EH (cell line): ENCODE measurements around the gene INCA1.
"Not testable (repeated sequence)": the region's sequence is repeated elsewhere in the genome, so short reads cannot be mapped to it uniquely, and the experiment has no call there.

Source experiments
- DNase-seq: peaks from one replicate; pipeline ENCODE4 v3.0.0-alpha.2; 2015; ENCODE audit warnings: low read depth

The INCA1 gene, protein sequence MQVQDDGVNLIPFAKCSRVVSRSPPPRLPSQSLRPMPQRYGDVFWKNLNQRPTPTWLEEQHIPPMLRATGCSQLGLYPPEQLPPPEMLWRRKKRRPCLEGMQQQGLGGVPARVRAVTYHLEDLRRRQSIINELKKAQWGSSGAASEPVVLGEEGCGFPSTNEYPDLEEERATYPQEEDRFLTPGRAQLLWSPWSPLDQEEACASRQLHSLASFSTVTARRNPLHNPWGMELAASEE

DNA sequence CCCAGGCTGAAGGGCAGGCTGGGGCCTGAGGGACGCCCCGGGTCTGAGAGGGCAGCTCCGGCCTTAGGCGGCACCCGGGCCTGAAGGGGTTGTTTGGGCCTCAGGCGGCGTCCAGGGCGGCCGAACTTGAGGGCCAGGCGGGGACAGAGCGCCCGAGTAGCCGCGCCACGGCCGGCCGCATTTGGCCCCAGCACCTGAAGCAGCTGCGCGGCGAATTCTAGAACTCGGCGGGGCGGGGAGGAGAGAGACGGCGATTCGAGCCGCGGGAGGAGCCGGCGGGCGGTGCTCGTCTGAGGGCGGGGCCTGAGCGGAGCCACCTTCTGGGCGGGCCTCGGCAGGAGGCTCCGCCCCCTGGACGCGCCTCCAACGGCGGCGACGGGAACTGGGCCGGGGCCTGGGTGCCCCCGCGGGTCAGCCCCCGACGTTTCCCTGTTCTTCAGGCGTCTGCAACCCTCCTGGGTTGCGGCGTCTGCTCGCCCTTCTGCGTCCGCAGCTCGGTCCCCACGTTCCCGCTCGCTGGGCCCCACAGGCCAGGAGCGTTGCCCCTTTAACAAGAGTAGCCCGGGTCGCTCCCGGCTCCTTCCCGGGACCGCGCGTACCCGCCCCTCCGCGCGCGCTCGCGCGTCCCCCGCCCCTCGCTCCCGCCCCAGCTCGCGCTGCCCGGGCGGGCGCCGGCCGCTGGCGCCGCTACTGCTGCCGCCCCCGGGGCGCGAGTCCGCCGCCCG, at the start of gene INCA1, which contains the start of gene KIF1C:
INCA1 (minus strand) TSS at position 221 of the 725 bp plus-strand sequence. CDS start 3,085 bp downstream, outside the sequence.
KIF1C (plus strand) TSS at position 649 of the 725 bp plus-strand sequence. CDS start 2,297 bp downstream, outside the sequence.
- peak; percentile 90 for DNase-seq

GRCh38 chr17:5045496-5045895, 48.2 kb upstream of the INCA1 start:
- DNase-seq = no peak

DNA sequence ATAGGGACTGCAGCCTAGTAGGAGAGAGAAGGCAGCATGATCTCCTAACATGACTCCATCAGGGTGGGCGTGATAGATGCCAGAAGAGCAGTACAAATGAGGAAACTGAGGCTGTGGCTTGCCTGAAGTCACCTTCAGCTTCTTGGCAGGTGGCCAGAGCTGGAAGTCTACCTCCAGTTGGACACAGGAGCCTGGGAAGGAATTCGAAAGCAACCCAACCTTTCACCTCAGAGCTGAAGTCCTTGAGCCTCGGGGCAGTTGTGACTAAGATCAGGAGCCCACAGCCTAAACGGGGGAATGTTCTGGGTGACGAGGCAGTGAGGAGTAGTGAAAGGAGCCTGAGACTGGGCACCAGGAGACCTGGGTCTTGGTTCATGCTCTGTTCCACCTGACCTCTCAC, 47.3 kb upstream of the INCA1 start:
- no peak for DNase-seq

- no peak for DNase-seq
These were observed 46.2 kb upstream of the INCA1 start for GRCh38 chr17:5043524-5043923.

DNA sequence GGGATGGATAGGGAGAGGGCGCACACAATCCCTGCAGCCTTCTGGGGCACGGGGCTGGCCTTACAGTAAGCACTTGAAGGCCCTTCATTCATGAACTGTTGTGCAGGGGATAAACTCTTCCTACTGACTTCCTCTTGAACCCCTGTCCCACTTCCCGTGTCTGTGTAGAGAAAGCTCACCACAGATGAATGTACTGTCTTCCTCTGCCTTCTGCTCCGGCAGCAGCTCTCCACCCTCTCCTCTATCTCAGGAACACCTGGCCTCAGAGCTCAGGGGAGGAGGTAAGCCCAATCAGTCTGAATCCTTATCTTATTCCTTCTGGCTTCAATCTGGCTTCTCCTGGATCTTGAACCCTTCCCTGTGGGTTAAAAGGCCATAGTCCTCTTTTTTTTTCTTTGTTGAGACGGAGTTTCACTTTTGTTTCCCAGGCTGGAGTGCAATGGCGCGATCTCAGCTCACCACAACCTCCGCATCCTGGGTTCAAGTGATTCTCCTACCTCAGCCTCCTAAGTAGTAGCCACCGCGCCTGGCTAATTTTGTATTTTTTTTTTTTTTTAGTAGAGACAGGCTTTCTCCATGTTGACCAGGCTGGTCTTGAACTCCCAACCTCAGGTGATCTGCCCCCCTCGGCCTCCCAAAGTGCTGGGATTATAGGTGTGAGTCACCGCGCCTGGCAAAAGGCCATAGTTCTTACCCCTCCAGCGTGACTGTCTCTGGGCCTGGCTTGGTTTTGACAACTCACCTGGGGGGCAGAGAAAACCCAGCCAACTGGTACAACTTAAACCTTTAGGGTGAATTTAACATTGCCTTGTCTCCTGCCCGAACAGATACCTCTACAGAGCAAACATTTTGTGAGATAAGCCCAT, 45.1 kb upstream of the INCA1 start:
- no peak for DNase-seq

- no peak for DNase-seq
These were observed 38.0 kb upstream of the INCA1 start, which contains the start of gene SLC52A1 for GRCh38 chr17:5035315-5035714. Gene SLC52A1 (minus strand): TSS chr17:5035426. CDS start chr17:5034606, 820 bp downstream.

DNA sequence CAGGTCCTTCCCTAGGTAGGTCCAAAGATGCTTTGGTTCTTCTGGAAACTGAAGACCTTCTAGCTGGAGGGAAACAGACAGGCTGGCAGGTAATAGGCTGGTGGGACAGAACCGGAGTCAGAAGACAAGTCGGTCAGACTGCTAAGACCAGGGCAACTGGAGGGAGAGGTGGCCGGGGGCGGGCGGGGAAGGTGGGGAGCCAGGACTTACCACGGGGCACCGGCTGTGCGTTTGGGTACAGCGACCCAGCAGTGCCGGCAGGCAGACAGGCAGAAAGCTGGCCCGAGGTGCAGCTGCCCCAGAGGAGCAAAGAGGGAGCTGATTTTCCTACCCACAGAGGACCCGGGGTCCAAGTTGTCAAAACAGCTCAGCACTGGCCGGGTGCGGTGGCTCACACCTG, 37.3 kb upstream of the INCA1 start:
- no peak for DNase-seq

DNA sequence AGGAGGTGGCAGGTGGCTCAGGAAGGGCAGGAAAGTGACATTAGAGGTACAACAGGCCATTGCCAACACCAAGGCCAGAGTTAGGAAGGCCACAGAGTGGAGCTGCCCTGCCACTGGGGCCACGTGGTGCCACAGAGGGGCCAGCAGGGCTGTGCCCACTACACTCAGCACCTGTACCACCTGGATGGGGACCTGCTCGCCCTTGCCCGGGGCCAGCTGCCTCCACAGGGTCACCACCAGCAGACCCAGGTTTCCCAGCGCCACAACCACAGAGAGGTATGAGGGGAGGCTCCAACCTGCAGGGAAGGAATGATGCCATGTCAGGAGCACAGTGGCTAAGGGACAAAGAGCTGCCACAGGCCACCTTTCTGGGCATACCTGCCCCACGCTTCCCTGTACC, 36.7 kb upstream of the INCA1 start:
- DNase-seq = no peak

- DNase-seq = no peak
These were observed 36.2 kb upstream of the INCA1 start for GRCh38 chr17:5033352-5034015.

GRCh38 chr17:5032865-5033264, 35.5 kb upstream of the INCA1 start:
- no peak for DNase-seq

DNA sequence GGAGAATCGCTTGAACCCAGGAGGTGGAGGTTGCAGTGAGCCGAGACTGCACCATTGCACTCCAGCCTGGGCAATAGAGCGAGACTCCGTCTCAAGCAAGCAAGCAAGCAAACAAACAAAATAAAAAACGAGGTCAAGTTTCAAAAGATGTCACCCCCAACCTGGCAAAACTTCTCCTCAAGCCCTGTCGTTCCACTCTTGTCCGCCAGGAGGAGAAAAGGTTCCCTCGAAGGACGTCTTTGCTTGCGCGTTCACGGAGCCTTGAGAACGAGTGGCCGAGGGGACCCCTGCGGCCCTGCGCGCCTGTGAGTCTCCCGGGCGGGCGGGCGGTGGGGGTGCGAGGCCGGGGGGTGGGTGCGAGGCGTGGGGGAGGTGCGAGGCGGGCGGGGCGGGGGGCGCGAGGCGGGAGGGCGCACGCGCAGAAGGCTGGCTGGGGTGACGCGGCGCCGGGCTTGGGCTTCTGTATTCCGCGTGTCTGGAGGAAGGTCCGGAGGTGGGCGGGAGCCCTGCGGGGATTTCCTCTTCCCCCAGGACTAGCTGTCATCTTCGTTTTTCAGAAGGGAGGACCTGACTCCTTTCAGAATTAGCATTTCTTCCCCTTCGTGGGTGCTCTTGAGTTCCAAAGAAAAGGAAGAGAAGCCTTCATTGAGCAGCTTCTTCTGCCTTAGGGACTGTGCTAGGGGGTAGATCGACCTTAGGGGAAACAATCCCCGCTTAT, 34.2 kb upstream of the INCA1 start:
- DNase-seq = peak; percentile 75

- DNase-seq = not testable (repeated sequence)
These were observed 32.8 kb upstream of the INCA1 start for GRCh38 chr17:5030168-5030567.

- DNase-seq = no peak
These were observed 30.6 kb upstream of the INCA1 start for GRCh38 chr17:5027916-5028315.

DNA sequence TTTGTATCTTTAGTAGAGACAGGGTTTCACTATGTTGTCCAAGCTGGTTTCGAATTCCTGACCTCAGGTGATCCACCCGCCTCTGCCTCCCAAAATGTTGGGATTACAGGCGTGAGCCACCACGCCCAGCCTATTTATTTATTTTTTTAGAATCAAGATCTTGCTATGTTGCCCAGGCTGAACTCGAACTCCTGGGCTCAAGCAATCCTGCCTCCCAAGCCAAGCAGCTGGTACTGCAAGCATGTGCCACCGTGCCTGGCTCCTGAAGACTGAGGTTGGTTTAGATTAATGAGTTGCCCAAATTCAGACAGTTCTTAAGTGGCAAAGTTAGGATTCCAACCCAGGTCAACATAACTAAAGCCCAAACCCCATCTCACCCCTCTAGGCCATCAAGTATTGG, 30.0 kb upstream of the INCA1 start:
- no peak for DNase-seq

GRCh38 chr17:5024604-5025003, 27.3 kb upstream of the INCA1 start:
- DNase-seq = no peak

DNA sequence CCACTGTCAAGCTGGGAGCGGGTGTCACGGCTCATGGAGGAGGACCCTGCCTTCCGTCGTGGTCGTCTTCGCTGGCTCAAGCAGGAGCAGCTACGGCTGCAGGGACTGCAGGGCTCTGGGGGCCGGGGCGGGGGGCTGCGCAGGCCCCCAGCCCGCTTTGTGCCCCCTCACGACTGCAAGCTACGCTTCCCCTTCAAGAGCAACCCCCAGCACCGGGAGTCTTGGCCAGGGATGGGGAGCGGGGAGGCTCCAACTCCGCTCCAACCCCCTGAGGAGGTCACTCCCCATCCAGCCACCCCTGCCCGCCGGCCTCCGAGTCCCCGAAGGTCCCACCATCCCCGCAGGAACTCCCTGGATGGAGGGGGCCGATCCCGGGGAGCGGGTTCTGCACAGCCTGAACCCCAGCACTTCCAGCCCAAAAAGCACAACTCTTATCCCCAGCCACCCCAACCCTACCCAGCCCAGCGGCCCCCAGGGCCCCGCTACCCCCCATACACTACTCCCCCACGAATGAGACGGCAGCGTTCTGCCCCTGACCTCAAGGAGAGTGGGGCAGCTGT, 26.3 kb upstream of the INCA1 start:
- DNase-seq = no peak

GRCh38 chr17:5022171-5022711, 24.9 kb upstream of the INCA1 start:
- DNase-seq = no peak

GRCh38 chr17:5020502-5021023, 23.2 kb upstream of the INCA1 start:
- DNase-seq = no peak

- peak; percentile 34 for DNase-seq
These were observed 22.2 kb upstream of the INCA1 start for GRCh38 chr17:5019475-5019956.

- no peak for DNase-seq
These were observed 17.0 kb upstream of the INCA1 start for GRCh38 chr17:5014357-5014756.
